HG03442 (cell line): Measurements from ENCODE around the gene EME2.
A peak's percentile ranks its signal among the peaks of the same experiment; 100 is the strongest.
"Not testable (repeated sequence)": the region's sequence is repeated elsewhere in the genome, so short reads cannot be mapped to it uniquely, and the experiment has no call there.

Experiments used
- ATAC-seq: cut with Tn5 transposase; IDR thresholded peaks from one replicate; pipeline ENCODE4 v1.9.1; 2021; ENCODE audit warnings: mild to moderate bottlenecking, moderate library complexity; ENCODE audit not compliant: unreplicated experiment

EME2 gene

GRCh38 chr16:1772362-1772907 is at the start of gene EME2:
TSS of gene EME2 (plus strand) at chr16:1772810. CDS start at chr16:1773228, 418 bp downstream.
- peak; percentile 4 for ATAC-seq

DNA sequence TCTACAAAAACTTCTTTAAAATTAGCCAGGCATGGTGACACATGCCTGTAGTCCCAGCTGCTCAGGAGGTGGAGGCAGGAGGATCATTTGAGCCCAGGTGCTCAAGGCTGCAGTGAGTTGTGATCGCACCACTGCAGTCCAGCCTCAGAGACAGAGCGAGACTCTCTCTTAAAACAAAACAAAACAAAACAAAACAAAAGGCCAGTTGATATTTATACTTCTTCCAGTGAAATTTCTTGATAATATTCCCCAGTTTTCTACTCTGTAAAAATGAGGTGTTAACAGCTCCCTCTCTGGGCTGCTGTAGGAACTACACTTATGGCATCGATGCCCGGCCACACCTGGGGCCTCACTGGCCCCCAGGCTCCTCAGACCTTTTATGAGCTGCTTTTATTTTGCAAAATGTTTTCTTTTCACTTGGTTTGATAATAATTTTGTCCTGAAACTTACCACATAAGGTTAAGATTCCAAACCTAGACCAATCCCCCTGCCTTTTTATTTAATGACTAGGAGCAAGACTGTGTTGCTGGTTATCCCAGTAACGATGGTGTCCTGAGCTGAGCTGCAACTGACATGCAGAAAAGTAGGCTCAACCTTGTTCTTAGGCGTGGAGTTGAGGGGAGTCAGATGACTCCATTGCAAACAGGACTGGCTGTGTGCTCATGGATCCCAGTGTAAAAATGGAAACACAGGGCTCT is 49.0 kb upstream of the EME2 start:
- ATAC-seq, result no peak

- no peak for ATAC-seq
These were observed 48.1 kb upstream of the EME2 start for GRCh38 chr16:1724491-1724890.

DNA sequence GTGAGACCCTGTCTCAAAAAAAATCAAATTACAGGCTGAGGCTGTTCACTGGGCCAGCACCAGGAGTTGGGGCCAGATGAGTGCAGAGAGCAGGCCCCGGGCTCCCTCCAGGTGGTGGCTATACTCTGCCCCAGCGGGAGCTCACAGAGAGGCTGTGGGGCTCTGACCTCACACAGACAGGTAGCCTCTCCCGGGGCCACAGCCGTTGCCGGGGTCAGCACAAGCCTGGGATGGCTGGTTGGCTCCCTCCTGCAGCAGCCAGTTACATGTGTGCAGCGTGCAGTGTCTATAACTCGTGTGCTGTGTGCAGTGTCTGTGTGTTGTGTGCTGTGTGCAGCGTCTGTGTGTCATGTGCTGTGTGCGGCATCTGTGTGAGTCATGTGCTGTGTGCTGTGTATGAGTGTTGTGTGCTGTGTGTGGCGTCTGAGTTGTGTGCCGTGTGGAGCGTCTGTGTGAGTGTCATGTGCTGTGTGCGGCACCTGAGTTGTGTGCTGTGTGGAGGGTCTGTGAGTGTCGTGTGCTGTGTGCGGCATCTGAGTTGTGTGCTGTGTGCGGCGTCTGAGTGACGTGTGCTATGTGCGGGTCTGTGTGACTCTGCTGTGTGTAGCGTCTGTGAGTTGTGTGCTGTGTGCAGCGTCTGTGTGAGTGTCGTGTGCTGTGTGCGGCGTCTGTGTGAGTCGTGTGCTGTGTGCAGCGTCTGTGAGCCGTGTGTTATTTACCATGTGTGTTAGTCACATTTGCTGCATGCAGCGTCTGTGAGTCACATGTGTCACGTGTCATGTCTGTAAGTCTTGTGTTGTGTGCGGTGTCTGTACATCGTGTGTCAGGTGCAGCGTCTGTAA is 45.7 kb upstream of the EME2 start:
- no peak for ATAC-seq

- ATAC-seq, result no peak
These were observed 44.7 kb upstream of the EME2 start for GRCh38 chr16:1727651-1728624.

DNA sequence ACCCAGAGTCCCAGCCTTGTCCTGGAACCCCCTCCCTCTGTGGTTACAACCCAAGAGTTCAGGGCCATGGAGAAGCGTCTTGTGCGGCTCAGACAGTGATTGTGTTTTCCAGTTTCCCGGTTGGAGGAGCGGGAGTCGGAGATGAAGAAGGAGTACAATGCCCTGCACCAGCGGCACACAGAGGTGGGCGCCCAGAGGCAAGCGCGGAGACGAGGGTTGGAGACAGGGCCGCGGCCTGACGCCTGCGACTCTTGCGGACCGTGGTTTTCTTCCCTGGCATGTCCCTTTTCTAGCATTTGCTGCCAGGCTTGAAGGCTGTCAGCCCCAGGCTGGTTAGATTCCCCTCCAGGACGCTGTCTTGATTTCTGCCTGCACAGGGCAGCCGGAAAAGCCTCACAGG is 43.6 kb upstream of the EME2 start:
- no peak for ATAC-seq

GRCh38 chr16:1729445-1729844 is 43.2 kb upstream of the EME2 start:
- no peak for ATAC-seq

- ATAC-seq, result no peak
These were observed 41.5 kb upstream of the EME2 start for GRCh38 chr16:1731073-1731472.

- no peak for ATAC-seq
These were observed 41.0 kb upstream of the EME2 start for GRCh38 chr16:1731603-1732002.

DNA sequence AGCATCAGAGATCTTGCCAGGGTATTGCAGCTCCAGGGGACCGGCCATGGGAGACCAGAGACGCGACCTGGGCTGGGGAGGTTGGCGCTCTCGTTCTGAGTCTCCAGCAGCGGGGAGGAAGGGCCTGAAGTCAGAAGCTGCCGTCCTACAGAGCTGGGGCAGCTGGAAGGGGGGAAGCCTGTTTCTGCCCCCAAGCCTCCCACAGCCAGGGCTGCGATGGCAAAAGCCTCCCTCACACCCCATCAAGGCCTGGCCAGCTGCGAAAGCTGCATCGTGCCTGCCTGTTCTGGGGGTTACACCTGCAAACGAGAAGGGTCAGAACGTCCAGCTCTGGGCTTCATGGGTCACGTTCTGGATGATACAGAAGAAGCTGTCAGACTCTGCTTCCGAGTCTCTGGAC is 40.5 kb upstream of the EME2 start:
- ATAC-seq, result no peak

DNA sequence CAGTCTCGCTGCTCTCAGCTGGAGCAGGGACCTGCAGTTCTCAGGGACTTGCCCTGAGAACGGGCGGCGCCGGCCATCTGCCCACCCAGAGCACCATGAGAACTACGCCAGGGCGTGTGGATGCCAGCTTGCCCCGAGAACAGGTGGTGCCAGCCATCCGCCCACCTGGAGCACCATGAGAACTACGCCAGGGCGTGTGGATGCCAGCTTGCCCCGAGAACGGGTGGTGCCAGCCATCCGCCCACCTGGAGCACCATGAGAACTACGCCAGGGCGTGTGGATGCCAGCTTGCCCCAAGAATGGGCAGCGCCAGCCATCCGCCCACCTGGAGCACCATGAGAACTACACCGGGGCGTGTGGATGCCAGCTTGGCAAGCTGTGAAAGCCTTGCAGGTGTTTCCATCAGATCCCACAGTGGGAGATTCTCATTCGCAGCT is 40.0 kb upstream of the EME2 start:
- not testable (repeated sequence) for ATAC-seq

- no peak for ATAC-seq
These were observed 38.5 kb upstream of the EME2 start for GRCh38 chr16:1734123-1734522.

- ATAC-seq, result no peak
These were observed 37.8 kb upstream of the EME2 start for GRCh38 chr16:1734816-1735215.

DNA sequence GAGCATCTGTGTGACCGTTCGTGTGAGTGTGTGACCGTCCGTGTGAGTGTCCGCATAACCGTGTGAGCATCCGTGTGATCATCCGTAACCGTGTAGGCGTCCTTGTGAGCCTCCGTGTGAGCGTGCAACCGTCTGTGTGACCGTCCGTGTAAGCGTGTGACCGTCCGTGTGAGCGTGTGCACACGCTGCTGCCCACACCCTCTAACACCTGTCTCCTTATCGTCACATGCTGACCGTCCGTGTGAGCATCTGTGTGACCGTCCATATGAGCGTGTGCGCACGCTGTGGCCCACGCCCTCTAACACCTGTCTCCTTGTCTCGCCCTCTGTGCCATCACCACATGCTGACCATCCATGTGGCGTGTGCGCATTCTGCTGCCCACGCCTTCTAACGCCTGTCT is 32.4 kb upstream of the EME2 start:
- ATAC-seq, result no peak

DNA sequence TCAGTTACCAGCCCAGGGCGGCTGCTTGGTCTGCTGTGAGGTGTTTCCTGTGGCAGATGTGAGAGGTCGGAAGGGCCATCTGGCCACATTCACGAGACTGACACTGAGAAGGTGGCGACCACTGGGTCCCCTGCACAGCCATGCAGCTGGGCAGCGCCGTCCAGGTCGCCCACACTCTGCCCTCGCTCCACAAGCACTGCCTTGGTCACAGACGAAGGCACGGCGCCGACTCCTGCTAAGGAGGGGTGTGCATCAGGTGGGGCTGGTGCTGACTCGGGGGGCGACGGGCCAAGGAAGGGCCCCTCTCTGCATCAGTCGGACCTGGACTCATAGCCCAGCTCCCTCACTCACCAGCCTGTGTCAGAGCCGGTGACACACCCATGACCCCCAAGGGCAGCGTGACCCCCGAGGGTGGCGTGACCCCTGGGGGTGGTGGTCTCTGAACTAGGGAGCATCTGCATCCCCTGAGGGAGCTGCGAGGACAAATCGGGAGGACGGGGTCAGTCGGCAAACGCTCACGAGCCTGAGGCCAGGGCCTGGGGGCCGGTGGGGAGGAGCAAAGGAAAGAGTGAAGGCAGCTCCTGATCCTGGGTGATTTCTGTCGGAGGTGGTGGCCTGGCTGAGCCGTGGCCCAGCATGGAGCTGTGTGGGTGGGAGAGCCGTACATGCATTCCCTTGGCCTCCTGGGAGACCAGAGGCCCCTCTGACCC is 31.7 kb upstream of the EME2 start:
- ATAC-seq, result no peak

DNA sequence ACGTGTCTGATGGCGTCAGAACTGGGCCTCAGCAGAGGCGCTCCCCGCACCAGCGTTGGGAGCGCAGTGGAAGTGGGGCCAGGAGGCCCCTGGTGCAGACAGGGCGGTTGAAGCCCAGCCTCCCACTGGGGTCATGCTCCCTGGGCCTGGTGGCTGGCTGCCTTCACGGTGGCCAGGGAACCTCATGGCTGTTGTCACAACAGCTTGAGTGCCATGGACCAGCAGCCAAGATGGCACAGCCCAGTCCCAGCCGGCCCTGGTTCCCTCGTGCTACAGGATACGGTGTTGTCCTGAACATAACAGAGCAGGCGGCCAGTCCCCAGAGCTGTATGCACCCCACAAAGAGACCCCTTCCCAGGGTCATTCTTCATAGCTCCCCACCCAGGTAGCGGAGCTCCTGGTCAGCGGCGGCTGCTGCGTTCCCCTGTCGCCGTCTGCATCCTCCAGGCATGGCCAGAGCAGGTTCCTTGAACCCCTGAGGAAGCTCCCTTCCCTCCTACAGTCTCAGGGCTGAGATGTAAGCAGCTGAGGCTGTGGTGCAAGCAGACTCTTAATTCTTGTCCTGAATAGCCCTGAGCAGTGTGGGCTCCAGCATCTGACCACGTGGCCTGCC is 31.0 kb upstream of the EME2 start:
- ATAC-seq, result no peak

GRCh38 chr16:1743376-1744337 is 29.0 kb upstream of the EME2 start:
- ATAC-seq, result no peak

DNA sequence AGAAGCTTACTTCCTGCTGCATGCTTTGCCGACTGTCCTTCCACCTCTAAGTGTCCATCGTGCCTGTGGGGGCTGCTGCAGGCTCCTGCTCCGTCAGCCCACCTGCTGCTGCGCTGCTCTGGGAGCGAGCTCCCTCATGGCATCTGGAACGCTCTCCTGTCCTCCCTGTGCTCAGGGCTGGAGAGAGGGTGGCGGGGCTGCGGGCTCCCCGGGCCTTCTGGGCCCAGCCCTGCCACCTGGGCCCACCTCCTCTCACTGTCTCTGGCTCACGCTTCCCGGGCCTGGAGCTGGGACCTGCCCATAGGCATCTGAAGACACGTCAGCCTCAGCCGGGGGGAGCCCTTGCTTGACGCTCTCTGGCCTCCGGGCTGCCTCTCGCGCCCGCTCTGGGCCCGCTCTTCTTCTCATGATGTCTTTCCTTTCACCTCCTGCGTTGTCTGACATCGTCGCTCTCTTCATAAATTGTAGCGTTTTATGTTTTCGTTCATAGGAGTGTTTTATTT is 28.2 kb upstream of the EME2 start:
- ATAC-seq, result no peak
